HG03460 (cell line): ENCODE data around the gene HECW1.
"Not testable (repeated sequence)": the region's sequence is repeated elsewhere in the genome, so short reads cannot be mapped to it uniquely, and the experiment has no call there.

Experiments used
- ATAC-seq: cut with Tn5 transposase; IDR thresholded peaks from one replicate; pipeline ENCODE4 v1.9.1; 2021; ENCODE audit not compliant: unreplicated experiment

Gene HECW1

DNA sequence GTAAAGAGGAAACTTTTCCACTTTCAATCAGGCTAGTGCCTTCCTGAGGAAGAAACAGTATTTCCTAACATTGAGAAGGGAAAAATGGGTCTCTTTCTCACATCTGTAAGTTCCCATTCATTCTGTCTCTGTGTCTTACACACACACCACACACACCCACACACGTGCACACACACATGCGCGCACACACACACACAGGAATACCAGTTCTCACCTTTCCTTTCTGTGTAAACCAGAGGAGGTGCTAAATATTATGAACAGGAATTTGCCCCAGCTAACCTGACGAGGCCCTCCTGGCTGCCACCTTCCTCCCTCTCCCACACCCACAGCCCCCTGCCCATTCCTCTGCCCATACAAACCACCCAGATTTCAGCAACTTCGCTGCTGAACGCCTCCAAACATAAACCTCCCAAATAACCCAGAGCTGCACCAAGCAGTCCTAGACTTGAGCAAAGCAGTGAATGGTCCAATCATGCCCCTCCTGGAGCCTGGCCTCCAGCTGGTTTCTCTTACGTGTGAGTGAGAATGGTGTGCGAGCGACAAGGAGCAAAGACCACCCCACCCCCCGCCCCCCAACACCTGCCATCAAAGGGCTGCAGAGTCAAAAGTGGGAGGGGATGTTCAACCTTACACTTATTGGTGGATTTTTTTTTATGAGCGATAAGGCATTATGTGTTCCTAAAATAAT lies 190.5 kb downstream of the HECW1 start:
- no peak for ATAC-seq

DNA sequence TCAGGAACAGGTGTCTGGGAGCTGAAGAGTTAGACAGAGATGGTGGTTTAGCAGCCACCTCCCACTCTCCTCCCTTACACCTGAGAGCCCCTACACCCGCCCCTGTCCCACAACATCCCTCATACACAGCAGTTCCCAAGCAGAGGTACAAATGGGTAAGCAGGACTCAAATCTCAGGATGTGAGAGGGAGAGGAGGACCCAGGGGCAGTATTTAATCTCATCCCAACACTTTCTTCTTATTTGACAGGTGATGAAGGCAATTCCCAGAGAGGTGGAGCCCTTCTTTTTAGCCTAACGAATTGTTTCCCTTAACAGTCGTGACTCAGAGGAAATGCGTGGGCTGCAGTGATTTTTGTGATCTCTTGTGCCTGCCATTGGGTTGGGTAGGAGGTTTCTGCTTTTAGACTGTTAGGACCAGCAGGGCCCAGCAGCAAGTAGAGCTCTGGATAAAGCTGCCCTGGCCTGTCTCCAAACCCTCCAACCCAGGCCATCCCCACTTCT lies 191.3 kb downstream of the HECW1 start:
- ATAC-seq, result no peak

DNA sequence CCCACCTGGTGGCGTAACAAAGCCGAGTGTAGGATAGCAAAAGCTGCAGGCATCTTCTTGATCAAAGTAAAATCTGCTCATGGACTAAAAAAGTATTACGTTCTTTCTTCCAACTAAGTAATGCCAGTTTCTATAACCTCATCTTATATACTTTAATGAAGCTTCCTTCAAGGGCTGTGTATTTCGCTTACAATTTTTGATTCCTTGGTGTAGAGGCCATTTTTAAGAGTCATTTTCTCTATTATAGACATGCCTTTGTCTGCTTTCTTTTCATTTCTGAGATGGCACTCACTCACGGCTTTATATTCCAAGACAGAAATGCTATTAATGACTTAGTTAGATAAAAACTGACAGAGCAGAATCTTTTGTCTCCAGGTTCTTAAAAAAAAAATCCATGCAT lies 194.0 kb downstream of the HECW1 start:
- ATAC-seq, result no peak

GRCh38 chr7:43307522-43307921 lies 195.1 kb downstream of the HECW1 start:
- ATAC-seq, result no peak

- ATAC-seq, result no peak
Observed at GRCh38 chr7:43308913-43309705, 196.7 kb downstream of the HECW1 start.

DNA sequence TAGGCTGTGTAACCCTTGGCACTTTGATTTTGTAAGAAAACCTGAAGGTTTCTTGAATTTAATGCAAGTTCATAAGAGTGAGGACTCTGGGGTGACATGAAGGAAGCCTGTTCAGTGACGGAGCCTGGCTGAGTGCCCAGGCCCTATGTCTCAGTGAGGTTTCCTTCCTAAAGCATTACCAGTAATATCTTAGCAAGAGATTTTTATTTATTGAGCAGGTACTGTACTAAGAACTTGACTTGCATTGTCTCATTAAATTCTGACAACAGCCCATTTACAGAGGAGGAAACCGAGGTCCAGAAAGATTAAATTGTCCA lies 197.2 kb downstream of the HECW1 start:
- ATAC-seq, result no peak

DNA sequence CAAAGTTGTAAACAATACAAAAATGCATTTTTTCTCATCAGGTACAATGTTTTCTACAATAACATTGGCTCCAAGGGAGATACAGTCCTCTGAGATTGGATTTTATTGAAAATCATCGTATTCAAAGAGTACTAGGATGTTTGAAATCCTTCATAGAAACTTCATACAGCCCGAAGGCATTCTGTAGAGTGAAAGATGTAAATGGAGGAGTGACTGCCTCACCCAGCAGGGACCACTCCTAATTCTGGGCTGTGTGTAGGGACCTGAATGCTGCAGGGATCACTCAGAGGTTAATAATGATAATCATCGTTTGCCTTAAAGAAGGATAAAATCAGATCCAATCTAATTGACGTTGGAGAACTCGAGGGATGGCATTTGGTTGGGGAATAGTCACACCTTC lies 198.6 kb downstream of the HECW1 start:
- ATAC-seq, result no peak

DNA sequence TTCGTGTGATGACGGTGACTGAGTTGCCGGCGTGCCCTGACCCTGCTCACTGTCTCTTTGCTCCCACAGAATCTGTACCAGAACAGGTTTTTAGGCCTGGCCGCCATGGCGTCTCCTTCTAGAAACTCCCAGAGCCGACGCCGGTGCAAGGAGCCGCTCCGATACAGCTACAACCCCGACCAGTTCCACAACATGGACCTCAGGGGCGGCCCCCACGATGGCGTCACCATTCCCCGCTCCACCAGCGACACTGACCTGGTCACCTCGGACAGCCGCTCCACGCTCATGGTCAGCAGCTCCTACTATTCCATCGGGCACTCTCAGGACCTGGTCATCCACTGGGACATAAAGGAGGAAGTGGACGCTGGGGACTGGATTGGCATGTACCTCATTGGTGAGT lies 199.2 kb downstream of the HECW1 start:
- ATAC-seq, result no peak

GRCh38 chr7:43313628-43314378 lies 201.4 kb downstream of the HECW1 start:
- ATAC-seq, result no peak

- ATAC-seq, result no peak
Observed at GRCh38 chr7:43314379-43315158, 202.1 kb downstream of the HECW1 start.

DNA sequence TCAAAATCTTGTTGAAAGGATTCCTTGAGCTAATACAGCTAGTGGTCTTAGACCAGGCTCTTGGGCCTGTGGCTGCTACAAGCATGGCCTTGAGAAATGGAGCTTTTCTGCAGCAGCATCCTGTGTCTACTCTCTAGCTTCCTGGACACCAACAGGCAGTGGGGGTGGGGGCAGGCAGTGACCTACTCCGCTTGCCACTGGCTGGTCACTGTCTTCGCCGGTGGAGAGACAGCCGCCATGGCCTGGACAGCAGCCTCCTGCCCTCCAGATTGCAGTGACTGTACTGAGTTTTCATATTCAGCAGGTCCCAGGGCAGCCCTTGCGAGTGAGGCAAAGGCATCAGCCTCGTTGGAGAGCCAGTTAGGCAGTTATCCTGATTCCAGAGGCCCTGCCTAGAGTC lies 204.6 kb downstream of the HECW1 start:
- no peak for ATAC-seq

GRCh38 chr7:43318188-43318770 lies 205.8 kb downstream of the HECW1 start:
- ATAC-seq, result no peak

- ATAC-seq, result no peak
Observed at GRCh38 chr7:43325595-43325994, 213.1 kb downstream of the HECW1 start.

- no peak for ATAC-seq
Observed at GRCh38 chr7:43328336-43328735, 215.9 kb downstream of the HECW1 start.

- no peak for ATAC-seq
Observed at GRCh38 chr7:43328785-43329380, 216.4 kb downstream of the HECW1 start.

GRCh38 chr7:43332193-43332796 lies 219.8 kb downstream of the HECW1 start:
- ATAC-seq, result no peak

GRCh38 chr7:43337191-43337590 lies 224.7 kb downstream of the HECW1 start:
- ATAC-seq, result no peak

DNA sequence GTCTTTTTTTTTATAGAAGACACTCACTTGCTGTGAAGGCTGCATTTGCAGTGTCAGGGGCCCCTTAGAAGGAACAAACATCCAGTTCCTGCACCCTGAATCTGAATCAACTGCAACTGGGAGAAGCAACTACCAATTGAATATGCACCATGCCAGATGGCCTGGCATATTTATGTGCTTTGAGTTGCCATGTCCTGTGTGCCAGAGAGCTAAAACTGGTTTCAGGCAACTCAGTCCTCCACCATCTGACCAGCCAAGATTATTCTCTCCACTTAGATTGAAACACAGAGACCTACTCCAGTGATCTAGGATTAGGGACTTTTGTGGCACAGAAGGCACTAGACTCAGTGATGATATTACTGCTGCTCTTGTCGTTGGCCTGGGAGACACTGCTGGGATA lies 225.4 kb downstream of the HECW1 start:
- ATAC-seq, result no peak

DNA sequence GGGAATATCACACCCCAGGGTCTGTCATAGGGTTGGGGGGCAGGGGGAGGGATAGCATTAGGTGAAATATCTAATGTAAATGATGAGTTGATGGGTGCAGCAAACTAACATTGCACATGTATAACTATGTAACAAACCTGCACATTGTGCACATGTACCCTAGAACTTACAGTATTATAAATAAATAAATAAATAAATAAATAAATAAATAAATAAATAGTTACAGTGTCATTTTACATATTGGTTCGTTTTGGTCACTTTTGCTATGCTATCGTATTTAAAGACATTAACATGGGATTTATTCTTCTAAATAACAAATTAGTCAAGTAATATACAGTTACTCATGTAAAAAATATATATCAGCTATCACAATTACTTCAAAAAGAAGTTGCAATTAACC lies 228.7 kb downstream of the HECW1 start:
- no peak for ATAC-seq

GRCh38 chr7:43343417-43343816 lies 231.0 kb downstream of the HECW1 start:
- ATAC-seq, result not testable (repeated sequence)
